22Rv1 (cell line): ENCODE data around the gene LCLAT1.

Experiments used
- CTCF ChIP-seq: fragments of 450-650 bp; IDR thresholded peaks from 2 replicates; pipeline ENCODE4 v1.5.1; 2017; ENCODE audit warnings: mild to moderate bottlenecking
- ZFX ChIP-seq: fragments of 450-650 bp; IDR thresholded peaks from 2 replicates; pipeline ENCODE4 v1.6.1; 2017; ENCODE audit warnings: antibody characterized with exemption, borderline replicate concordance

GRCh38 chr2:30577151-30577550, 130.1 kb downstream of the LCLAT1 start:
- TF ChIP-seq CTCF (no peak), ZFX (no peak)
